ENCODE measurements around the gene ZNF618. TPM values are rescaled to one million over a fixed set of nuclear protein-coding genes. Genes with fewer than 3 reads are reported as not detected.
A peak's percentile ranks its signal among the peaks of the same experiment; 100 is the strongest.

Gene ZNF618
- total RNA-seq, 5 donors from 2014 or later (not counting 1 experiment from before 2014, with no cell fraction given): 0.73 to 3.0 (median 1.4) TPM

- Mint-ChIP-seq H3K36me3 (peaks cover 4% of the 10 kb centered on the region), H3K9me3 (no peaks in the 10 kb centered on the region)
Measured at GRCh38 chr9:114051706-114052105, 175.6 kb downstream of the ZNF618 start.

GRCh38 chr9:114053246-114054005 is 177.3 kb downstream of the ZNF618 start:
- no peak for ATAC-seq (replicated peaks in 1 of 4)
- peaks cover 0 to 4% of the 10 kb centered on the region in 2 experiments for H3K27me3 ChIP-seq (replicated peaks in 1 of 2; ENCODE audit: control insufficient read depth in 2 of 2, extremely low read depth in 1 of 2, insufficient read depth in 2 of 2, low read length in 1 of 2)
- DNase-seq: peak in 1 of 35 experiments; percentile 8
- H3K27me3 Mint-ChIP-seq: peaks cover 0 to 2% of the 10 kb centered on the region in 2 donors
- H3K27ac ChIP-seq (ENCODE audit: low read length): no peak overlapping the region
- no peaks in the 10 kb centered on the region for H3K9me3 ChIP-seq
- H3K4me1 Mint-ChIP-seq: no peaks in the 10 kb centered on the region
- no peaks in the 10 kb centered on the region for H3K9me3 Mint-ChIP-seq
- H3K27ac Mint-ChIP-seq: no peak overlapping the region
- H3K36me3 Mint-ChIP-seq: peaks cover 4% of the 10 kb centered on the region
- CTCF ChIA-PET: no interaction called here
- no peaks in the 10 kb centered on the region for H3K4me1 ChIP-seq (ENCODE audit: control insufficient read depth in 1 of 2, extremely low read depth in 1 of 2, insufficient read depth in 2 of 2, low read length in 2 of 2)
- no peaks in the 10 kb centered on the region for H3K36me3 ChIP-seq (ENCODE audit: control insufficient read depth in 2 of 2, extremely low read depth in 1 of 2, insufficient read depth in 1 of 2, low read length in 1 of 2)
- POLR2A ChIA-PET: no interaction called here
- H3K4me3 Mint-ChIP-seq: no peak overlapping the region
- 84% methylated on average over 8 of the region's 8 CpGs for WGBS (ENCODE audit: insufficient coverage)
- H3K4me3 ChIP-seq (ENCODE audit: control insufficient read depth in 1 of 2, extremely low read depth in 1 of 2, low read length in 1 of 2): no peak overlapping the region

More at GRCh38 chr9:114051706-114052105, 175.6 kb downstream of the ZNF618 start:
- Mint-ChIP-seq H3K4me3 (no peak overlapping the region), H3K4me1 (no peaks in the 10 kb centered on the region), H3K27ac (no peak overlapping the region), H3K27me3 (peaks cover 0 to 9% of the 10 kb centered on the region in 2 donors)
- Histone ChIP-seq H3K36me3 (ENCODE audit: control insufficient read depth in 2 of 2, extremely low read depth in 1 of 2, insufficient read depth in 1 of 2, low read length in 1 of 2) (no peaks in the 10 kb centered on the region), H3K27ac (ENCODE audit: low read length) (no peak overlapping the region), H3K27me3 (replicated peaks in 1 of 2; ENCODE audit: control insufficient read depth in 2 of 2, extremely low read depth in 1 of 2, insufficient read depth in 2 of 2, low read length in 1 of 2) (no peaks in the 10 kb centered on the region), H3K9me3 (no peaks in the 10 kb centered on the region), H3K4me1 (ENCODE audit: control insufficient read depth in 1 of 2, extremely low read depth in 1 of 2, insufficient read depth in 2 of 2, low read length in 2 of 2) (no peaks in the 10 kb centered on the region), H3K4me3 (ENCODE audit: control insufficient read depth in 1 of 2, extremely low read depth in 1 of 2, low read length in 1 of 2) (no peak overlapping the region)
- POLR2A ChIA-PET: no interaction called here
- DNase-seq (peak in 1 of 35 experiments; percentile 10), ATAC-seq (replicated peaks in 1 of 4) (no peak)
- CTCF ChIA-PET: no interaction called here
- WGBS (ENCODE audit: insufficient coverage): 88% methylated on average over 3 of the region's 7 CpGs

DNA sequence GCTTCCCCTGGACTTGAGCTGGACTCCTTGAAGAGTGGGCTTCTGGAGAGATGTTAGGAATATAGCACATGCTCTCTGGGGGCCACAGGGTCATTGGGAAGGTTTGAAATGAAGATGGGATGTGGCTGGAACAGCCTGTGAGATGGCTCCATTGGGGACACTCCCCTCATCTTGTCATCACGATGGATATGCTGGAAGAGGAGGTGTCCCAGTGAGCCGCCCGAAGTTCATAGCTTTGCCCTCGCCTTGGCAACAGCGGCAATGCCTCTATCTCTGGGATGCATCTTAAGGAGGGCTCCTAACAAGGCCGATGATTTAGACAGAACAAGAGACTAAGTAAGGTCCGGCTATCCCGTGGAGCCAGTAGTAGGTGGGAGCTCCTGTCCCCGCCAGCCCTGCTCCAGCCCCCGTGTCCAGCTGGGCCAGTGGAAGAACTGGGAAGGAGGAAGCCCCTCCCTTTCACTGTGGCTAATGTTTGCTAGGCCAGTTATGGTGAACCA is 178.1 kb downstream of the ZNF618 start:
- ChIA-PET POLR2A (no interaction called here), CTCF (no interaction called here)
- Mint-ChIP-seq H3K4me3 (no peak overlapping the region), H3K9me3 (no peaks in the 10 kb centered on the region), H3K27ac (no peak overlapping the region), H3K4me1 (no peaks in the 10 kb centered on the region), H3K36me3 (peaks cover 4% of the 10 kb centered on the region), H3K27me3 (peaks cover 0 to 2% of the 10 kb centered on the region in 2 donors)
- DNase-seq: peak in 1 of 35 experiments; percentile 7
- no peak for ATAC-seq (replicated peaks in 1 of 4)
- no peak overlapping the region for H3K4me3 ChIP-seq (ENCODE audit: control insufficient read depth in 1 of 2, extremely low read depth in 1 of 2, low read length in 1 of 2)
- no peak overlapping the region for H3K27ac ChIP-seq (ENCODE audit: low read length)
- WGBS (ENCODE audit: insufficient coverage): 71% methylated on average over 8 of the region's 10 CpGs
- H3K36me3 ChIP-seq (ENCODE audit: control insufficient read depth in 2 of 2, extremely low read depth in 1 of 2, insufficient read depth in 1 of 2, low read length in 1 of 2): no peaks in the 10 kb centered on the region
- H3K27me3 ChIP-seq (replicated peaks in 1 of 2; ENCODE audit: control insufficient read depth in 2 of 2, extremely low read depth in 1 of 2, insufficient read depth in 2 of 2, low read length in 1 of 2): peaks cover 0 to 4% of the 10 kb centered on the region in 2 experiments
- H3K9me3 ChIP-seq: no peaks in the 10 kb centered on the region
- no peaks in the 10 kb centered on the region for H3K4me1 ChIP-seq (ENCODE audit: control insufficient read depth in 1 of 2, extremely low read depth in 1 of 2, insufficient read depth in 2 of 2, low read length in 2 of 2)

- H3K4me3 ChIP-seq (ENCODE audit: control insufficient read depth in 1 of 2, extremely low read depth in 1 of 2, low read length in 1 of 2): no peak overlapping the region
- CTCF ChIA-PET: no interaction called here
- no peak overlapping the region for H3K27ac ChIP-seq (ENCODE audit: low read length)
- peak in 1 of 35 experiments; percentile 16 for DNase-seq
- Mint-ChIP-seq H3K4me3 (no peak overlapping the region), H3K27ac (no peak overlapping the region), H3K36me3 (peaks cover 4% of the 10 kb centered on the region), H3K4me1 (no peaks in the 10 kb centered on the region), H3K27me3 (peaks cover 0 to 2% of the 10 kb centered on the region in 2 donors), H3K9me3 (no peaks in the 10 kb centered on the region)
- 90% methylated on average over 17 of the region's 18 CpGs for WGBS (ENCODE audit: insufficient coverage)
- ATAC-seq (replicated peaks in 1 of 4): no peak
- no peaks in the 10 kb centered on the region for H3K9me3 ChIP-seq
- H3K27me3 ChIP-seq (replicated peaks in 1 of 2; ENCODE audit: control insufficient read depth in 2 of 2, extremely low read depth in 1 of 2, insufficient read depth in 2 of 2, low read length in 1 of 2): peaks cover 0 to 4% of the 10 kb centered on the region in 2 experiments
- H3K4me1 ChIP-seq (ENCODE audit: control insufficient read depth in 1 of 2, extremely low read depth in 1 of 2, insufficient read depth in 2 of 2, low read length in 2 of 2): no peaks in the 10 kb centered on the region
- no peaks in the 10 kb centered on the region for H3K36me3 ChIP-seq (ENCODE audit: control insufficient read depth in 2 of 2, extremely low read depth in 1 of 2, insufficient read depth in 1 of 2, low read length in 1 of 2)
- POLR2A ChIA-PET: no interaction called here
Measured at GRCh38 chr9:114055061-114055460, 179.0 kb downstream of the ZNF618 start.

DNA sequence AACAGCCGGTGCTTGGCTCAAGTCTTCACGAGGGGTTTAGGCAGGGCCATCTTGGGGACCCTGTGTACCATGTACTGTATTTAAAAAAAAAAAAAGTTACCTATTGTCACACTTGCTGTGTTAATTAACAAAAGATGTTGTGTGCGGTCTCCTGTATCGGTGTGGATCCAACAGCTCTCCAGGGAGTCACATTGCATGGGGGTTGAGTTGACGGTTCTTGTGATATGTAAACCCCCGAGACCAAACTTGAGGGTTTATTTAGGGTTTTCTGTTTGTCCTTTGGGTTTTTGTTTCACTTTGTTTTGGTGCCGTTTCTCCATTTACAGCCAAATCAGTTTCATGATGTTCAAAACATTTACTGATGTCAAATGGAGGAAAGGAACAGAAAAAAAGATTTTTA is 179.8 kb downstream of the ZNF618 start:
- no peak overlapping the region for H3K4me3 ChIP-seq (ENCODE audit: control insufficient read depth in 1 of 2, extremely low read depth in 1 of 2, low read length in 1 of 2)
- Mint-ChIP-seq H3K27ac (no peak overlapping the region), H3K36me3 (no peaks in the 10 kb centered on the region), H3K4me3 (no peak overlapping the region), H3K4me1 (no peaks in the 10 kb centered on the region), H3K9me3 (no peaks in the 10 kb centered on the region), H3K27me3 (peaks cover 0 to 2% of the 10 kb centered on the region in 2 donors)
- ATAC-seq (replicated peaks in 1 of 4): no peak
- no peak for DNase-seq
- no peaks in the 10 kb centered on the region for H3K9me3 ChIP-seq
- H3K36me3 ChIP-seq (ENCODE audit: control insufficient read depth in 2 of 2, extremely low read depth in 1 of 2, insufficient read depth in 1 of 2, low read length in 1 of 2): no peaks in the 10 kb centered on the region
- H3K27me3 ChIP-seq (replicated peaks in 1 of 2; ENCODE audit: control insufficient read depth in 2 of 2, extremely low read depth in 1 of 2, insufficient read depth in 2 of 2, low read length in 1 of 2): peaks cover 0 to 9% of the 10 kb centered on the region in 2 experiments
- POLR2A ChIA-PET: no interaction called here
- no CpG with 5 or more reads among the region's 7 CpGs for WGBS (ENCODE audit: insufficient coverage)
- CTCF ChIA-PET: interaction anchor here in 1 of 2 donors (0.6 kb wide), 1 partner anchor 52 kb away, joined by 7 read pairs; no protein-coding TSS in a partner anchor
- H3K27ac ChIP-seq (ENCODE audit: low read length): no peak overlapping the region
- H3K4me1 ChIP-seq (ENCODE audit: control insufficient read depth in 1 of 2, extremely low read depth in 1 of 2, insufficient read depth in 2 of 2, low read length in 2 of 2): no peaks in the 10 kb centered on the region

DNA sequence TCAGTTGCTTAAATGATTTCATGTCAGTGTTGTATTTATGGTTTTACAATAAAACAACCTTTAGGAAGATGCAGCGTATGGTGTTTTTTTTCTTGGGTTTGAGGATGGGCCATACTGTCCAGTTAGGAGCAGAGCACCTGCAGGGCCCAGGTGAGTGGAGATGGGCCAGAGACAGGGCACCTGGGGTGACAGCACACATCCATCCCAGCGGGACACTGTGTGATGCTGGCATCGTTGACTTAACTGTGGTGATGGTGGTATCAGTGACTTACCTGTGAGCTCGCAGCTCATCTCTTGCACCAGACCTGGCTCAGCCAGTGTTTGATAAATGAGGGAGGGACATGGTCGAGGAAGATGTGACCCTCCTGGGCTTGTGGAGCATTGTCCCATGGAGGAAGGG is 180.4 kb downstream of the ZNF618 start:
- H3K9me3 ChIP-seq: no peaks in the 10 kb centered on the region
- no peaks in the 10 kb centered on the region for H3K4me1 ChIP-seq (ENCODE audit: control insufficient read depth in 1 of 2, extremely low read depth in 1 of 2, insufficient read depth in 2 of 2, low read length in 2 of 2)
- ATAC-seq (replicated peaks in 1 of 4) (no peak), DNase-seq (no peak)
- Mint-ChIP-seq H3K36me3 (no peaks in the 10 kb centered on the region), H3K27me3 (peaks cover 0 to 2% of the 10 kb centered on the region in 2 donors), H3K4me3 (no peak overlapping the region), H3K9me3 (no peaks in the 10 kb centered on the region), H3K4me1 (no peaks in the 10 kb centered on the region), H3K27ac (no peak overlapping the region)
- ChIA-PET POLR2A (no interaction called here), CTCF (no interaction called here)
- H3K27ac ChIP-seq (ENCODE audit: low read length): no peak overlapping the region
- 86% methylated on average over 2 of the region's 5 CpGs for WGBS (ENCODE audit: insufficient coverage)
- no peak overlapping the region for H3K4me3 ChIP-seq (ENCODE audit: control insufficient read depth in 1 of 2, extremely low read depth in 1 of 2, low read length in 1 of 2)
- no peaks in the 10 kb centered on the region for H3K36me3 ChIP-seq (ENCODE audit: control insufficient read depth in 2 of 2, extremely low read depth in 1 of 2, insufficient read depth in 1 of 2, low read length in 1 of 2)
- H3K27me3 ChIP-seq (replicated peaks in 1 of 2; ENCODE audit: control insufficient read depth in 2 of 2, extremely low read depth in 1 of 2, insufficient read depth in 2 of 2, low read length in 1 of 2): peaks cover 0 to 13% of the 10 kb centered on the region in 2 experiments

All from T-cell (primary cell).